GM23248 (cell line): Measurements from ENCODE around the gene GJC3. TPM values are rescaled to one million over a fixed set of nuclear protein-coding genes. Genes with fewer than 3 reads are reported as not detected.

ENCODE experiments used
- DNase-seq: peaks from one replicate; pipeline ENCODE4 v3.0.0-alpha.2; 2015
- H2AFZ ChIP-seq: fragments of 200-600 bp; sonication (generic); 2 replicates; pipeline ENCODE4 v1.6.1; 2016; ENCODE audit warnings: antibody characterized with exemption
- H3F3A ChIP-seq: fragments of 200-600 bp; sonication (generic); 2 replicates; pipeline ENCODE4 v1.6.1; 2016; ENCODE audit warnings: mild to moderate bottlenecking, antibody characterized with exemption, mixed run types; ENCODE audit not compliant: insufficient read depth
- H3K27ac ChIP-seq: fragments of 200-600 bp; sonication (generic); 2 replicates; pipeline ENCODE4 v1.5.1; 2016; ENCODE audit warnings: mild to moderate bottlenecking
- H3K27me3 ChIP-seq: fragments of 200-600 bp; sonication (generic); replicated peaks from 2 replicates; pipeline ENCODE4 v1.6.1; 2016; ENCODE audit warnings: mild to moderate bottlenecking; ENCODE audit not compliant: insufficient read depth
- H3K36me3 ChIP-seq: fragments of 200-600 bp; sonication (generic); 2 replicates; pipeline ENCODE4 v1.6.1; 2016; ENCODE audit warnings: low read depth, mild to moderate bottlenecking
- H3K4me1 ChIP-seq: fragments of 200-600 bp; sonication (generic); 2 replicates; pipeline ENCODE4 v1.6.1; 2016; ENCODE audit warnings: mild to moderate bottlenecking; ENCODE audit not compliant: insufficient read depth
- H3K4me2 ChIP-seq: fragments of 200-600 bp; sonication (generic); one replicate; pipeline ENCODE4 v1.6.1; 2016; ENCODE audit warnings: mild to moderate bottlenecking; ENCODE audit not compliant: unreplicated experiment
- H3K4me3 ChIP-seq: fragments of 200-600 bp; sonication (generic); 2 replicates; pipeline ENCODE4 v1.5.1; 2016; ENCODE audit warnings: mild to moderate bottlenecking
- H3K79me2 ChIP-seq: fragments of 200-600 bp; sonication (generic); 2 replicates; pipeline ENCODE4 v1.6.1; 2016; ENCODE audit warnings: mild to moderate bottlenecking; ENCODE audit not compliant: insufficient read depth
- H3K9ac ChIP-seq: fragments of 200-600 bp; sonication (generic); 2 replicates; pipeline ENCODE4 v1.6.1; 2016; ENCODE audit warnings: mild to moderate bottlenecking
- H3K9me2 ChIP-seq: fragments of 200-600 bp; sonication (generic); 2 replicates; pipeline ENCODE4 v1.6.1; 2016; ENCODE audit warnings: mixed run types, mild to moderate bottlenecking, moderate library complexity; ENCODE audit not compliant: insufficient read depth
- H3K9me3 ChIP-seq: fragments of 200-600 bp; sonication (generic); one replicate; pipeline ENCODE4 v1.6.1; 2017; ENCODE audit warnings: low read depth
- H4K20me1 ChIP-seq: fragments of 200-600 bp; sonication (generic); 2 replicates; pipeline ENCODE4 v1.6.0; 2016; ENCODE audit not compliant: insufficient read depth
- EZH2 ChIP-seq: fragments of 200-600 bp; sonication (generic); IDR thresholded peaks from 2 replicates; pipeline ENCODE4 v1.6.1; 2018; ENCODE audit warnings: antibody characterized with exemption, mild to moderate bottlenecking; ENCODE audit not compliant: insufficient read depth, poor library complexity, severe bottlenecking
- EZH2phosphoT487 ChIP-seq: fragments of 200-600 bp; sonication (generic); IDR thresholded peaks from 2 replicates; pipeline ENCODE4 v1.6.1; 2018; ENCODE audit warnings: antibody characterized with exemption, moderate library complexity, mild to moderate bottlenecking, low read depth; ENCODE audit not compliant: insufficient read depth
- WGBS, 2 experiments: methylation state at CpG; one replicate each; pipeline ENCODE4 v1.1.6; 2015 to 2017; ENCODE audit warnings: low lambda C conversion rate in 2 of 2, low coverage in 1 of 2; ENCODE audit errors: missing lambda C conversion rate in 2 of 2; 5-methylcytosine and 5-hydroxymethylcytosine counted together
- in situ Hi-C: fragments of 300-500 bp; cut with MboI; formaldehyde crosslinking; loops from 2 replicates; pipeline ENCODE4 v1.15.0; 2020
- polyA plus RNA-seq: library from polyadenylated mRNA; unstranded; fragments of >200 nt; fragmentation: Nextera tagmentation; extraction: Ambion mirVana; gene quantifications from 2 replicates; pipeline ENCODE4 v1.2.1, GENCODE V29; 2016
- small RNA-seq: library from RNA; depleted of rRNA; stranded (forward); fragments of <200 nt; gene quantifications from one replicate; pipeline ENCODE3, GENCODE V24; 2014; ENCODE audit warnings: low read depth, low replicate concordance
- total RNA-seq: library from RNA; depleted of rRNA; stranded (reverse); fragments of >200 nt; shearing (Covaris generic); gene quantifications from 2 replicates; pipeline ENCODE4 v1.2.3, GENCODE V29; 2014; rRNA removed

GJC3 gene
- total and polyA plus RNA-seq, 2 experiments from 2014 or later = not detected

- no peak overlapping the region for H3K9ac ChIP-seq
- H3K9me3 ChIP-seq = no peaks in the 10 kb centered on the region
- 92 to 97% methylated on average over 4 of the region's 4 CpGs for WGBS, 2 experiments
- H4K20me1 ChIP-seq = no peaks in the 10 kb centered on the region
- TF ChIP-seq EZH2phosphoT487 = no peak
- TF ChIP-seq EZH2 = no peak
- in situ Hi-C loops = no loop called here
- no peaks in the 10 kb centered on the region for H3K27me3 ChIP-seq
- no peaks in the 10 kb centered on the region for H3K9me2 ChIP-seq
- no peaks in the 10 kb centered on the region for H3K4me1 ChIP-seq
- no peak overlapping the region for H3K4me2 ChIP-seq
- no peaks in the 10 kb centered on the region for H3F3A ChIP-seq
- H2AFZ ChIP-seq = no peak overlapping the region
- no peak overlapping the region for H3K4me3 ChIP-seq
- H3K27ac ChIP-seq = no peak overlapping the region
- no peak for DNase-seq
- no peaks in the 10 kb centered on the region for H3K36me3 ChIP-seq
- no peaks in the 10 kb centered on the region for H3K79me2 ChIP-seq
Measured at GRCh38 chr7:99881370-99881769, 48.0 kb downstream of the GJC3 start.

DNA sequence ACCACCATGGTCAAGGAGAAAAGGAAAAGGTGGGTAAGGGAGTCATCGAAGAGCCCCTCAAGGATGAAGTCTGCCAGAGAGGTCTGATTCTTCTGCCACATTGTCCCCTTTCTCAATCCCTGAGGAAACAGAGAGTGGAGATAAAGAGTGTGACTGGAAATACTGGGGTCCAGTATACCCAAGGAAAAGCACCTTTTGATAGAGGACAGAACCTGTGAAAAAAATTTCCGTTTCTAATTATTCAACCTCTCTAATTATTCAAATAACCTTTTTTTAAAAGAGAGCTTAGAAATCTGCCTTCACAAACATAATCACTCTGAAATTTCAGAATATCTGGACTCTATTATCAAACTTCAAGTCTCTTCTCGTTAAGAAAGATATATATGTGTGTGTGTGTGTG, 52.5 kb downstream of the GJC3 start, which contains the start of gene OR2AE1:
OR2AE1 (minus strand) TSS at position 101 of the 400 bp plus-strand sequence; CDS start at position 101, 0 bp downstream.
- no peaks in the 10 kb centered on the region for H3K9me3 ChIP-seq
- TF ChIP-seq EZH2phosphoT487 (no peak), EZH2 (no peak)
- 43 to 63% methylated on average over 3 of the region's 3 CpGs for WGBS, 2 experiments
- H3K27ac ChIP-seq = no peak within 1 kb of the TSS
- H3K36me3 ChIP-seq = no peaks in the 10 kb centered on the region
- no peaks in the 10 kb centered on the region for H3K4me1 ChIP-seq
- H3K4me2 ChIP-seq = no peak within 1 kb of the TSS
- H3K79me2 ChIP-seq = no peaks in the 10 kb centered on the region
- H3K27me3 ChIP-seq = no peaks in the 10 kb centered on the region
- H3K9ac ChIP-seq = no peak within 1 kb of the TSS
- H3F3A ChIP-seq = no peaks in the 10 kb centered on the region
- no peaks in the 10 kb centered on the region for H4K20me1 ChIP-seq
- no peak within 1 kb of the TSS for H2AFZ ChIP-seq
- DNase-seq = no peak
- in situ Hi-C loops = no loop called here
- H3K9me2 ChIP-seq = no peaks in the 10 kb centered on the region
- H3K4me3 ChIP-seq = no peak within 1 kb of the TSS

DNA sequence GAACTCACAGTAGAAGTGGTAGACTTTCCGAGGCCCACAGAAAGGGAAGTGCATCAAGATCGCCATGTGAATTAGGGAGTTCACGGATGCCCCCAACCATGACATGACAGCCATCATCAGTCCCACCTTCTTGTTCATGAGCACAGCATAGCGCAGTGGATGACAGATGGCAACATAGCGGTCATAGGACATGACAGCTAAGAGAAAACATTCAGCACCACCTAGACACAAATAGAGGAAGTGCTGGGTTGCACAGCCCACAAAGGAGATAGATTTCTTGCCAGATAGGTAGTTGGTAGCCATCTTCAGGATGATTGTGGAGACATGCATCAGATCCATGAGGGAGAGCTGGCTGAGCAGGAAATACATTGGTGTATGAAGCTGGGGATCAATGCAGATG, 52.9 kb downstream of the GJC3 start:
- no peak overlapping the region for H3K9ac ChIP-seq
- TF ChIP-seq EZH2 = no peak
- H3K4me1 ChIP-seq = no peaks in the 10 kb centered on the region
- WGBS, 2 experiments = 85 to 86% methylated on average over 5 of the region's 5 CpGs
- H3K27me3 ChIP-seq = no peaks in the 10 kb centered on the region
- no peak overlapping the region for H3K4me2 ChIP-seq
- DNase-seq = no peak
- in situ Hi-C loops = no loop called here
- H3K27ac ChIP-seq = no peak overlapping the region
- H3K79me2 ChIP-seq = no peaks in the 10 kb centered on the region
- no peaks in the 10 kb centered on the region for H3K36me3 ChIP-seq
- no peak overlapping the region for H2AFZ ChIP-seq
- no peak overlapping the region for H3K4me3 ChIP-seq
- no peaks in the 10 kb centered on the region for H3K9me3 ChIP-seq
- no peaks in the 10 kb centered on the region for H3F3A ChIP-seq
- no peaks in the 10 kb centered on the region for H4K20me1 ChIP-seq
- no peaks in the 10 kb centered on the region for H3K9me2 ChIP-seq

Small RNA genes lying within 50 kb of the gene (small RNA-seq; reads per million reads assigned to genes)
- gene RF00019 (not detected), gene RF00561 (not detected)

Other genes with a start within 250 kb of the GJC3 start
- gene CYP3A5, start 249.6 kb downstream of the GJC3 start, total RNA-seq = not detected in 2 replicates
- 0.26 and 0.33 TPM in 2 replicates for gene CYP3A5, start 249.6 kb downstream of the GJC3 start, polyA plus RNA-seq
- not detected in 2 replicates for gene CYP3A7, start 194.4 kb downstream of the GJC3 start, total RNA-seq
- gene CYP3A7, start 194.4 kb downstream of the GJC3 start, polyA plus RNA-seq = not detected in 2 replicates
- gene CYP3A4, start 145.4 kb downstream of the GJC3 start, total RNA-seq = not detected in 2 replicates
- not detected in 2 replicates for gene CYP3A4, start 145.4 kb downstream of the GJC3 start, polyA plus RNA-seq
- gene CYP3A43, start 101.6 kb downstream of the GJC3 start, total RNA-seq = not detected in 2 replicates
- gene CYP3A43, start 101.6 kb downstream of the GJC3 start, polyA plus RNA-seq = not detected in 2 replicates
- gene OR2AE1, start 52.6 kb downstream of the GJC3 start, total RNA-seq = not detected in 2 replicates
- not detected in 2 replicates for gene OR2AE1, start 52.6 kb downstream of the GJC3 start, polyA plus RNA-seq
- 27.2 and 34.5 TPM in 2 replicates for gene TRIM4, start 10.1 kb downstream of the GJC3 start, total RNA-seq
- 20.2 and 22.6 TPM in 2 replicates for gene TRIM4, start 10.1 kb downstream of the GJC3 start, polyA plus RNA-seq
- not detected in 2 replicates for gene AZGP1, start 46.4 kb upstream of the GJC3 start, total RNA-seq
- not detected in 2 replicates for gene AZGP1, start 46.4 kb upstream of the GJC3 start, polyA plus RNA-seq
- gene ZKSCAN1, start 86.0 kb upstream of the GJC3 start, total RNA-seq = 17.8 and 21.9 TPM in 2 replicates
- 33.7 and 37.0 TPM in 2 replicates for gene ZKSCAN1, start 86.0 kb upstream of the GJC3 start, polyA plus RNA-seq
- gene ZSCAN21, start 120.2 kb upstream of the GJC3 start, total RNA-seq = 3.4 and 6.3 TPM in 2 replicates
- 7.9 and 8.2 TPM in 2 replicates for gene ZSCAN21, start 120.2 kb upstream of the GJC3 start, polyA plus RNA-seq
- 13.8 and 24.9 TPM in 2 replicates for gene ZNF3, start 152.1 kb upstream of the GJC3 start, total RNA-seq
- gene ZNF3, start 152.1 kb upstream of the GJC3 start, polyA plus RNA-seq = 13.3 and 15.0 TPM in 2 replicates
- gene COPS6, start 159.3 kb upstream of the GJC3 start, total RNA-seq = 59.1 and 79.1 TPM in 2 replicates
- gene COPS6, start 159.3 kb upstream of the GJC3 start, polyA plus RNA-seq = 214 and 223 TPM in 2 replicates
- gene MCM7, start 171.8 kb upstream of the GJC3 start, total RNA-seq = 61.3 and 93.1 TPM in 2 replicates
- 49.6 and 53.7 TPM in 2 replicates for gene MCM7, start 171.8 kb upstream of the GJC3 start, polyA plus RNA-seq
- 13.7 and 16.2 TPM in 2 replicates for gene AP4M1, start 172.0 kb upstream of the GJC3 start, total RNA-seq
- gene AP4M1, start 172.0 kb upstream of the GJC3 start, polyA plus RNA-seq = 18.7 and 19.4 TPM in 2 replicates
- gene TAF6, start 189.7 kb upstream of the GJC3 start, total RNA-seq = 40.5 and 69.8 TPM in 2 replicates
- gene TAF6, start 189.7 kb upstream of the GJC3 start, polyA plus RNA-seq = 53.0 and 55.2 TPM in 2 replicates
- gene CNPY4, start 190.0 kb upstream of the GJC3 start, total RNA-seq = 26.2 and 37.8 TPM in 2 replicates
- 26.9 and 29.9 TPM in 2 replicates for gene CNPY4, start 190.0 kb upstream of the GJC3 start, polyA plus RNA-seq
- 0.43 and 1.9 TPM in 2 replicates for gene MBLAC1, start 197.3 kb upstream of the GJC3 start, total RNA-seq
- gene MBLAC1, start 197.3 kb upstream of the GJC3 start, polyA plus RNA-seq = 1.3 TPM in 2 replicates
- 49.4 and 54.0 TPM in 2 replicates for gene LAMTOR4, start 219.3 kb upstream of the GJC3 start, total RNA-seq
- gene LAMTOR4, start 219.3 kb upstream of the GJC3 start, polyA plus RNA-seq = 92.2 and 96.7 TPM in 2 replicates
- gene TRAPPC14, start 229.1 kb upstream of the GJC3 start, total RNA-seq = 7.0 and 11.8 TPM in 2 replicates
- gene TRAPPC14, start 229.1 kb upstream of the GJC3 start, polyA plus RNA-seq = 5.1 and 5.8 TPM in 2 replicates
- 0.51 and 1.6 TPM in 2 replicates for gene GAL3ST4, start 239.0 kb upstream of the GJC3 start, total RNA-seq
- 1.5 TPM in 2 replicates for gene GAL3ST4, start 239.0 kb upstream of the GJC3 start, polyA plus RNA-seq
- gene GPC2, start 247.8 kb upstream of the GJC3 start, total RNA-seq = 0.22 and 1.0 TPM in 2 replicates
- gene GPC2, start 247.8 kb upstream of the GJC3 start, polyA plus RNA-seq = 0.16 TPM in 1 of 2 replicates, not detected in the other
- gene STAG3, start 248.3 kb upstream of the GJC3 start, total RNA-seq = 0.97 TPM in 1 of 2 replicates, not detected in the other
- gene STAG3, start 248.3 kb upstream of the GJC3 start, polyA plus RNA-seq = 0.65 and 1.1 TPM in 2 replicates